ENCODE data around the gene PIF1. TPM values are rescaled to one million over a fixed set of nuclear protein-coding genes. Genes with fewer than 3 reads are reported as not detected.
A peak's percentile ranks its signal among the peaks of the same experiment; 100 is the strongest.

Gene PIF1
- total RNA-seq, 1 donor from 2014 or later = 30.5 TPM

DNA sequence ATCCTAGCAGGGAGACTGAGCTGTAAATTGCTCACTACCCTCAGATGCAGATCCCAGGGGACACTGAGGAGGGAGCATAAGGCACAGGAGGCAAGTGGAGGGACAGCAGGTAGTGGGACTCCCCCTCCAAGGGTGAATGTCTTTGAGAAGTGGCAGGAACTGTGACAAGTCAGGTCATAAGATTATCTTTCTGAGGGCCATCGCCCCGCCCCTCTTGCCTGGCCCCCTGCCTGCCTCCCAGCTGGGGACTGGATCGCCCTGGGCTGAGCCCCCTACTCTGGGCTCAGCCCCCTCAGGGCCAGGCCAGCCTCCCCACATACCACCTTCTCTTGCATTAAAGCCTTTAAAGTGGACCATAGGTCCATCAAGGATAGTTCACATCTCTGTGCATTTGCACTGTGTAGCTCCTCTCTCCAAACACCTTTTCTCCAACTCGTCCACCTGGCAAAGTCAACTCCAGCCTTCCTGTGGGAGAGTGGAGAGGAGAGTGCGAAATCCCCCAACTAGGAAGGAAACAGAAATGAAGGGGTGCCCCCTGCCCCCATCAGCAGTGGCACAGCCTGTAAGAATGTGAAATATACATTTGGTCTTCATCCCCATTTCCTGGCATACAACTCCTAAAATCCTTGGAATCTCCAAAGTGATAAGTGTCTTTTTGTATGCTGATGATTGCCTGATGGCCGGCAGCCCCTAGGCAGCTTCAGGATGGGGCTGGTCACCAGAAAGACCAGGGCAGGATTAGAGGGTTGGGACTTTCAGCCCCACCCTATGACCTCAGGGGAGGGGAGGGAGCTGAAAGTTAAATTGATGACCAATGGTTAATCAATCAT, 14.7 kb downstream of the PIF1 start:
- Mint-ChIP-seq H3K27ac (peak overlapping the region; percentile 91), H3K9me3 (no peaks in the 10 kb centered on the region), H3K4me1 (ENCODE audit: unreplicated experiment) (peaks cover 44% of the 10 kb centered on the region), H3K4me3 (no peak overlapping the region), H3K27me3 (peaks cover 3% of the 10 kb centered on the region), H3K36me3 (no peaks in the 10 kb centered on the region)
- no peak for DNase-seq (ENCODE audit: extremely low spot score, unreplicated experiment)
- no peak for TF ChIP-seq CTCF (conservative IDR thresholded peaks at IDR 0.05)

- Mint-ChIP-seq H3K27me3 (peaks cover 3% of the 10 kb centered on the region), H3K36me3 (no peaks in the 10 kb centered on the region), H3K4me1 (ENCODE audit: unreplicated experiment) (peaks cover 44% of the 10 kb centered on the region), H3K4me3 (no peak overlapping the region), H3K9me3 (no peaks in the 10 kb centered on the region), H3K27ac (peak overlapping the region; percentile 91)
- DNase-seq (ENCODE audit: extremely low spot score, unreplicated experiment) = peak; percentile 84
- peak; percentile 95 for TF ChIP-seq CTCF (conservative IDR thresholded peaks at IDR 0.05)
Measured at GRCh38 chr15:64809649-64810496, 15.6 kb downstream of the PIF1 start.

- peaks cover 44% of the 10 kb centered on the region for H3K4me1 Mint-ChIP-seq (ENCODE audit: unreplicated experiment)
- H3K27me3 Mint-ChIP-seq = peaks cover 3% of the 10 kb centered on the region
- H3K27ac Mint-ChIP-seq = peak overlapping the region; percentile 48
- no peaks in the 10 kb centered on the region for H3K36me3 Mint-ChIP-seq
- TF ChIP-seq CTCF (conservative IDR thresholded peaks at IDR 0.05) = no peak
- DNase-seq (ENCODE audit: extremely low spot score, unreplicated experiment) = no peak
- H3K4me3 Mint-ChIP-seq = no peak overlapping the region
- no peaks in the 10 kb centered on the region for H3K9me3 Mint-ChIP-seq
Measured at GRCh38 chr15:64808785-64809453, 16.5 kb downstream of the PIF1 start.

GRCh38 chr15:64807751-64808222, 17.7 kb downstream of the PIF1 start:
- no peak for TF ChIP-seq CTCF (conservative IDR thresholded peaks at IDR 0.05)
- Mint-ChIP-seq H3K9me3 (no peaks in the 10 kb centered on the region), H3K4me3 (no peak overlapping the region), H3K36me3 (no peaks in the 10 kb centered on the region), H3K27me3 (peaks cover 3% of the 10 kb centered on the region), H3K4me1 (ENCODE audit: unreplicated experiment) (peaks cover 37% of the 10 kb centered on the region), H3K27ac (no peak overlapping the region)
- DNase-seq (ENCODE audit: extremely low spot score, unreplicated experiment) = no peak

DNA sequence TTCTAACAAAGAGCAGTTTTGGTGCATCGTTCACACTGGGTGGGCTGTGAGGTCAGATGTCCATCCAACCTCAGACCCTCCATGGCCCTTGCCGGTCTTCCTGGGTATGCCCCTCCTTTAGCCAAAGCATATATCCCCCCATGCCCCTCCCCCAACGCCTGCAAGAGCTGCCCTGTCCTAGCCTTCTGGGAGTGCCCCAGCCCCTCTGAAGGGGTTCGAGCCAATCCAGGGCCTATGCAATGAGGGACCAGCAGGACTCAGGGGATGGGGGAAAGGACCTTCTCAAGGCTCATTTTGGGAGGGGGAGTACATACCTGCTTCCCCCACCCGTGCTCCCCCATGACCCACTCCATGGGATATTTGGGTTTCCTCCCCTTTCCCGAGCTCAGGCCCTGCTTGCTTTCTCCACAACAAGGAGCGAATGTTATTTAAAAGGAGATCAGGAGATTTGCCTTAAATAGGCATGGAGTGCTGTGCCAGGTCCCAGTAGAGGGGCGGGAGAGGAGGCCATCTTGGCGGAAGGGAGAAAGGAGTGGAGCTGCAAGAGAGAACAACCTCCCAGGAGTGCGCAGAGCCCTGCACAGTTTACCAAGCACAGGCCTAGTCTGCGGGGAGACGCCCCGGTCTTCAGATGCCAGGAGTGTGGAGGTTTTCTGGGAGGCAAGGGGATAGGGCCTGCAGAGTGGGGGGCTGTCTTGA, 18.2 kb downstream of the PIF1 start:
- peaks cover 34% of the 10 kb centered on the region for H3K4me1 Mint-ChIP-seq (ENCODE audit: unreplicated experiment)

More for the DNA sequence above, 18.2 kb downstream of the PIF1 start:
- no peaks in the 10 kb centered on the region for H3K9me3 Mint-ChIP-seq
- peaks cover 3% of the 10 kb centered on the region for H3K27me3 Mint-ChIP-seq
- no peak overlapping the region for H3K27ac Mint-ChIP-seq
- no peaks in the 10 kb centered on the region for H3K36me3 Mint-ChIP-seq
- TF ChIP-seq CTCF (conservative IDR thresholded peaks at IDR 0.05) = no peak
- no peak overlapping the region for H3K4me3 Mint-ChIP-seq
- DNase-seq (ENCODE audit: extremely low spot score, unreplicated experiment) = no peak

Data from type B pancreatic cell (in vitro differentiated cells).